Vagina (tissue), 2 donors: ENCODE measurements around the gene GRB2. TPM values are rescaled to one million over a fixed set of nuclear protein-coding genes. Genes with fewer than 3 reads are reported as not detected.

Experiments used
- DNase-seq, 2 donors: peaks; one replicate each; pipeline ENCODE4 v3.0.0-alpha.2; 2017; ENCODE audit errors: extremely low spot score in 2 of 2
- H3K27ac ChIP-seq: fragments of 200-600 bp; sonication (generic); one replicate; pipeline ENCODE4 v1.5.1; 2019
- H3K27me3 ChIP-seq: fragments of 200-600 bp; sonication (generic); one replicate; pipeline ENCODE4 v1.5.1; 2019
- H3K36me3 ChIP-seq, 2 donors: fragments of 200-600 bp; sonication (generic); one replicate each; pipeline ENCODE4 v1.5.1; 2017 to 2019
- H3K4me1 ChIP-seq: fragments of 200-600 bp; sonication (generic); one replicate; pipeline ENCODE4 v1.5.1; 2019
- H3K4me3 ChIP-seq, 2 donors: fragments of 200-600 bp; sonication (generic); 1 replicate in 1 of 2; 2 replicates in 1 of 2; pipeline ENCODE4 v1.5.1; 2016 to 2019
- H3K9me3 ChIP-seq: fragments of 200-600 bp; sonication (generic); one replicate; pipeline ENCODE4 v1.5.1; 2019
- CTCF ChIP-seq, 3 experiments: fragments of 450-650 bp in 2 of 3; fragments of 200-600 bp in 1 of 3; sonication (generic) in 1 of 3; IDR thresholded peaks; one replicate each; pipeline ENCODE4 v1.5.1; 2017 to 2019; ENCODE audit warnings: antibody characterized with exemption in 3 of 3, mild to moderate bottlenecking in 2 of 3, moderate library complexity in 2 of 3
- POLR2A ChIP-seq, 2 donors: fragments of 450-650 bp; IDR thresholded peaks; one replicate each; pipeline ENCODE4 v1.6.1; 2017; ENCODE audit warnings: antibody characterized with exemption in 2 of 2, mild to moderate bottlenecking in 2 of 2, moderate library complexity in 2 of 2
- POLR2AphosphoS5 ChIP-seq, 2 donors: sonication (generic); formaldehyde crosslinking; IDR thresholded peaks; one replicate each; pipeline ENCODE4 v1.9.0; 2017; ENCODE audit warnings: antibody characterized with exemption in 2 of 2, mild to moderate bottlenecking in 2 of 2, low read depth in 1 of 2; ENCODE audit not compliant: insufficient read depth in 1 of 2
- intact Hi-C: fragments of 100-400 bp; cut with DNase I; formaldehyde crosslinking; loops from one replicate; pipeline ENCODE4 v1.15.1; 2023
- total RNA-seq: library from RNA; depleted of rRNA; stranded (reverse); fragments of >200 nt; gene quantifications from one replicate; pipeline ENCODE4 v1.2.3, GENCODE V29; 2016

The GRB2 gene
- total RNA-seq, 1 donor from 2014 or later, result 71.9 TPM

DNA sequence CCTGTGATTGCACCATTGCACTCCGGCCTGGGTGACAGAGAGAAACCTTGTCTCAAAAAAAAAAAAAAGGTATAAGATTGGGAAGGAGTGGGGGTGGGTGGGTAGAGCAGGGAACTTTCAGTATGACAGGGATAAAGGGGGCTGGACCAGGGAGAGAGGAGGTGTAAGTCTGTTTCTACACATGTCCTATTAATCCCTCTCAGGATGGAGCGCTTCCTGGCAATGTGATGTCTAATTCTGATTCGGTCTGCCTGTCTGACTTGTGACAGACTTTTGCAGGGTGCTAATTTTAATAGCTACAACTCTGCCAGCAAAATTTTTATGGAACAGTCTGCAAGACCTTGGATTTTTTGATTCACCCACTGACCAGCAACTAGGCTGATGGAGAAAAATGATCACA lies 62.5 kb downstream of the GRB2 start:
- H3K36me3 ChIP-seq, result no peaks in the 10 kb centered on the region
- intact Hi-C loops, result no loop called here
- H3K27me3 ChIP-seq, result no peaks in the 10 kb centered on the region
- no peaks in the 10 kb centered on the region for H3K9me3 ChIP-seq
- no peak for DNase-seq
- H3K4me3 ChIP-seq, result no peak overlapping the region
- peaks cover 44% of the 10 kb centered on the region for H3K4me1 ChIP-seq
- H3K27ac ChIP-seq, result no peak overlapping the region
- TF ChIP-seq POLR2A (IDR thresholded peaks at IDR 0.05), result no peak
- no peak for TF ChIP-seq CTCF (IDR thresholded peaks at IDR 0.05)
- no peak for TF ChIP-seq POLR2AphosphoS5 (IDR thresholded peaks at IDR 0.05; ENCODE audit: insufficient read depth in 1 of 2, low read depth in 1 of 2)

GRCh38 chr17:75341784-75342486 lies 63.5 kb downstream of the GRB2 start:
- Histone ChIP-seq H3K9me3 (no peaks in the 10 kb centered on the region), H3K4me1 (peaks cover 35% of the 10 kb centered on the region), H3K27ac (no peak overlapping the region), H3K4me3 (no peak overlapping the region), H3K27me3 (no peaks in the 10 kb centered on the region), H3K36me3 (no peaks in the 10 kb centered on the region)
- no peak for DNase-seq
- intact Hi-C loops, result no loop called here
- TF ChIP-seq POLR2A (IDR thresholded peaks at IDR 0.05), result no peak
- TF ChIP-seq CTCF (IDR thresholded peaks at IDR 0.05), result no peak
- TF ChIP-seq POLR2AphosphoS5 (IDR thresholded peaks at IDR 0.05; ENCODE audit: insufficient read depth in 1 of 2, low read depth in 1 of 2), result no peak

GRCh38 chr17:75340631-75341030 lies 64.8 kb downstream of the GRB2 start:
- TF ChIP-seq POLR2AphosphoS5 (IDR thresholded peaks at IDR 0.05; ENCODE audit: insufficient read depth in 1 of 2, low read depth in 1 of 2), result no peak
- TF ChIP-seq POLR2A (IDR thresholded peaks at IDR 0.05), result no peak
- no peak for TF ChIP-seq CTCF (IDR thresholded peaks at IDR 0.05)
- no peaks in the 10 kb centered on the region for H3K27me3 ChIP-seq
- no peaks in the 10 kb centered on the region for H3K9me3 ChIP-seq
- no peak overlapping the region for H3K4me3 ChIP-seq
- intact Hi-C loops, result no loop called here
- DNase-seq, result no peak
- no peak overlapping the region for H3K27ac ChIP-seq
- H3K36me3 ChIP-seq, result no peaks in the 10 kb centered on the region
- peaks cover 34% of the 10 kb centered on the region for H3K4me1 ChIP-seq

- intact Hi-C loops, result no loop called here
- Histone ChIP-seq H3K4me1 (peaks cover 30% of the 10 kb centered on the region), H3K4me3 (no peak overlapping the region)
These were observed 65.5 kb downstream of the GRB2 start for GRCh38 chr17:75339971-75340370.

More at GRCh38 chr17:75339971-75340370, 65.5 kb downstream of the GRB2 start:
- no peak for DNase-seq
- Histone ChIP-seq H3K36me3 (no peaks in the 10 kb centered on the region), H3K9me3 (no peaks in the 10 kb centered on the region), H3K27ac (no peak overlapping the region), H3K27me3 (no peaks in the 10 kb centered on the region)
- TF ChIP-seq CTCF (IDR thresholded peaks at IDR 0.05) (no peak), POLR2AphosphoS5 (IDR thresholded peaks at IDR 0.05; ENCODE audit: insufficient read depth in 1 of 2, low read depth in 1 of 2) (no peak)
